ENCODE data around the gene KLF12. TPM values are rescaled to one million over a fixed set of nuclear protein-coding genes. Genes with fewer than 3 reads are reported as not detected.
A peak's percentile ranks its signal among the peaks of the same experiment; 100 is the strongest.

KLF12 gene
- total RNA-seq, 1 donor: 43.4 TPM

DNA sequence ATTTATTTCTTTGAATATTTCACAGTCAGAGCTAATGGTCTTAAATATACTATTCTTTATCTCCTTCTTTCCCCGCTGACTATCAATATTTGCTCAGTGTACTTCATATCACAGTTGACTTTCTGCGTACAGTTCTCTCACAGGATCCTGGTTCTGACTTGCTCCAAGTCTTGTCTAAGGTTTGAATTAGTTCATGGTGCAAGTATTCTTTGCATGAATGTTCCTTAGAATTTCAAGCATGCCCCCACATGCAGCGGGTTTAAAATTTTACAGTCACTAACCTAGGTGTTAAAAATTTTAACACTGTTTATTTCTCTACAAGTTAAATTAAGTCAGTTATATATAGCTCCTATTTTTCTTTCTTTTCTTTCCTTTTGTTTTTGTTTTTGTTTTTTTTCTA, 20.8 kb upstream of the KLF12 start:
- Histone ChIP-seq H3K4me3 (ENCODE audit: insufficient read depth, low read length) (no peak overlapping the region), H3K9me3 (ENCODE audit: low read depth, low read length) (no peaks in the 10 kb centered on the region), H4K20me1 (ENCODE audit: insufficient read depth, low read length) (no peaks in the 10 kb centered on the region), H3K4me2 (ENCODE audit: insufficient read depth, low read length) (no peak overlapping the region), H3K27ac (ENCODE audit: low read depth, low read length) (no peak overlapping the region), H3K27me3 (ENCODE audit: insufficient read depth, low read length) (no peaks in the 10 kb centered on the region), H3K36me3 (ENCODE audit: insufficient read depth, low read length) (no peaks in the 10 kb centered on the region), H2AFZ (ENCODE audit: low read length) (no peak overlapping the region), H3K79me2 (ENCODE audit: insufficient read depth, low read length) (no peaks in the 10 kb centered on the region), H3K4me1 (ENCODE audit: insufficient read depth, low read length) (no peaks in the 10 kb centered on the region)
- DNase-seq (ENCODE audit: insufficient read length, low spot score, missing footprints): no peak
- TF ChIP-seq, protein P1, sequence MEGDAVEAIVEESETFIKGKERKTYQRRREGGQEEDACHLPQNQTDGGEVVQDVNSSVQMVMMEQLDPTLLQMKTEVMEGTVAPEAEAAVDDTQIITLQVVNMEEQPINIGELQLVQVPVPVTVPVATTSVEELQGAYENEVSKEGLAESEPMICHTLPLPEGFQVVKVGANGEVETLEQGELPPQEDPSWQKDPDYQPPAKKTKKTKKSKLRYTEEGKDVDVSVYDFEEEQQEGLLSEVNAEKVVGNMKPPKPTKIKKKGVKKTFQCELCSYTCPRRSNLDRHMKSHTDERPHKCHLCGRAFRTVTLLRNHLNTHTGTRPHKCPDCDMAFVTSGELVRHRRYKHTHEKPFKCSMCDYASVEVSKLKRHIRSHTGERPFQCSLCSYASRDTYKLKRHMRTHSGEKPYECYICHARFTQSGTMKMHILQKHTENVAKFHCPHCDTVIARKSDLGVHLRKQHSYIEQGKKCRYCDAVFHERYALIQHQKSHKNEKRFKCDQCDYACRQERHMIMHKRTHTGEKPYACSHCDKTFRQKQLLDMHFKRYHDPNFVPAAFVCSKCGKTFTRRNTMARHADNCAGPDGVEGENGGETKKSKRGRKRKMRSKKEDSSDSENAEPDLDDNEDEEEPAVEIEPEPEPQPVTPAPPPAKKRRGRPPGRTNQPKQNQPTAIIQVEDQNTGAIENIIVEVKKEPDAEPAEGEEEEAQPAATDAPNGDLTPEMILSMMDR (IDR thresholded peaks at IDR 0.05; ENCODE audit: extremely low read depth, low read depth, low read length): no peak

DNA sequence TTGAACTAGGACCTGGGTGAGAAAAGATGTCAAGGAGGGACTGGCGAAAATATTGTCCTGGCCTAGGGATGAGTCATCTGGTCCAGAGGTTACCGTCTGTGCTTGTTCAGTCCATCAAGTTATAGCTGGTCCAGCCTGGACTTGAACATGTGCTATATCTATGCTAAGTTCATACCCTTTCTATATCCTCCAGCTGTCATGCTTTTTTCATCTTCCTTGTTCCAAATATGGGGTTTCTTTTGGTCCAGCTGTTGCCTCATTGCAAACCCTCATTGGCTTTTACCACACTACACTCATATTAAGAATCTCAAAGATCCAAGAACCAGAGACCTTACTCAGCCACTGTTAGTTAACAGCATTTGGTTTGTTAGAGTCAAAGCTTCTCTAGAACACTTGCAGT, 19.1 kb upstream of the KLF12 start:
- no peak for DNase-seq (ENCODE audit: insufficient read length, low spot score, missing footprints)
- TF ChIP-seq, protein P1 (IDR thresholded peaks at IDR 0.05; ENCODE audit: extremely low read depth, low read depth, low read length): no peak

DNA sequence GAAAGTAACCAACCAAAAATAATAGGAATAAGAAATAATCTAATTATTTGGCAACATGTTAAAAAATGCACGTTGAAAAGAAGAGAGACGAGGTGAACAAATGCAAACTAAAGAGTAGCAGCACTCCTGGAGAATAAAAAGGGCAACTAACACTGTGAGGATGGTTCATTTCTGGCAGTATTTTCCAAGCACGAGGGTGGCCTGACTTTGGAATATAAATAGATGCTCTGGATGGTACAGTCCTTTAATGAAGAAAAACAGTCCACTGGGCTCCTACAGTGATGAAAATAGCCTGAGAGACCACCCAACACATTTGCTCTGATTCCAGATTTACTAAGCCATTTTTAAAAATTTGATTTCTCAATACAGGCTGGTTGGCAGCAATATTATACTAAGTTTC, 17.7 kb upstream of the KLF12 start:
- no peaks in the 10 kb centered on the region for H4K20me1 ChIP-seq (ENCODE audit: insufficient read depth, low read length)
- DNase-seq (ENCODE audit: insufficient read length, low spot score, missing footprints): no peak
- H2AFZ ChIP-seq (ENCODE audit: low read length): no peak overlapping the region
- no peaks in the 10 kb centered on the region for H3K27me3 ChIP-seq (ENCODE audit: insufficient read depth, low read length)
- H3K36me3 ChIP-seq (ENCODE audit: insufficient read depth, low read length): no peaks in the 10 kb centered on the region
- no peaks in the 10 kb centered on the region for H3K9me3 ChIP-seq (ENCODE audit: low read depth, low read length)
- no peak overlapping the region for H3K4me3 ChIP-seq (ENCODE audit: insufficient read depth, low read length)
- no peak overlapping the region for H3K27ac ChIP-seq (ENCODE audit: low read depth, low read length)
- TF ChIP-seq, protein P1 (IDR thresholded peaks at IDR 0.05; ENCODE audit: extremely low read depth, low read depth, low read length): no peak
- H3K4me2 ChIP-seq (ENCODE audit: insufficient read depth, low read length): no peak overlapping the region
- H3K79me2 ChIP-seq (ENCODE audit: insufficient read depth, low read length): no peaks in the 10 kb centered on the region
- H3K4me1 ChIP-seq (ENCODE audit: insufficient read depth, low read length): peaks cover 8% of the 10 kb centered on the region

More for the DNA sequence above, 19.1 kb upstream of the KLF12 start:
- Histone ChIP-seq H3K79me2 (ENCODE audit: insufficient read depth, low read length) (no peaks in the 10 kb centered on the region), H2AFZ (ENCODE audit: low read length) (no peak overlapping the region), H3K4me2 (ENCODE audit: insufficient read depth, low read length) (no peak overlapping the region), H3K4me3 (ENCODE audit: insufficient read depth, low read length) (no peak overlapping the region), H3K9me3 (ENCODE audit: low read depth, low read length) (no peaks in the 10 kb centered on the region), H3K4me1 (ENCODE audit: insufficient read depth, low read length) (no peaks in the 10 kb centered on the region), H4K20me1 (ENCODE audit: insufficient read depth, low read length) (no peaks in the 10 kb centered on the region), H3K27ac (ENCODE audit: low read depth, low read length) (no peak overlapping the region), H3K27me3 (ENCODE audit: insufficient read depth, low read length) (no peaks in the 10 kb centered on the region), H3K36me3 (ENCODE audit: insufficient read depth, low read length) (no peaks in the 10 kb centered on the region)

DNA sequence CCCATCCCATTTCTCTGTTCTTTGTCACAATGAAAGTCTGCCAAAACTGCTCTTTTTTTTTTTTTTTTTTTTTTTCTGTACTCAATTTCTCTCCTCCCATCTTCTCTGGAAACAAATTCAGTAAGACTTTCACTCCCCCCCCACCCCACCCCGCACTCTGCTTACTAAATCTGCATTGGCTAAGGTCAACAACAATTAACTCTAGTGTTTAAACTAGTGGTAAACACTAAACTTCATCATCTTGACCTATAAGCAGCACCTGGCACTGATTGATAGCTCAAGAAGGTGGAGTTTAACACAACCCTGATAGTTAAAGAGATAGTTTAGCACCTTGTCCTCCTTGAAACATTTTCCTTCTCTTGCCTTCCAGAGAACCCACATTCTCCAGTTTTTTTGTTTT, 14.1 kb upstream of the KLF12 start:
- peaks cover 12% of the 10 kb centered on the region for H3K4me1 ChIP-seq (ENCODE audit: insufficient read depth, low read length)
- H2AFZ ChIP-seq (ENCODE audit: low read length): peak overlapping the region; percentile 46
- DNase-seq (ENCODE audit: insufficient read length, low spot score, missing footprints): no peak
- no peaks in the 10 kb centered on the region for H4K20me1 ChIP-seq (ENCODE audit: insufficient read depth, low read length)
- no peak overlapping the region for H3K4me3 ChIP-seq (ENCODE audit: insufficient read depth, low read length)
- H3K36me3 ChIP-seq (ENCODE audit: insufficient read depth, low read length): no peaks in the 10 kb centered on the region
- H3K9me3 ChIP-seq (ENCODE audit: low read depth, low read length): no peaks in the 10 kb centered on the region
- no peaks in the 10 kb centered on the region for H3K79me2 ChIP-seq (ENCODE audit: insufficient read depth, low read length)
- TF ChIP-seq, protein P1 (IDR thresholded peaks at IDR 0.05; ENCODE audit: extremely low read depth, low read depth, low read length): no peak
- H3K27me3 ChIP-seq (ENCODE audit: insufficient read depth, low read length): no peaks in the 10 kb centered on the region
- H3K27ac ChIP-seq (ENCODE audit: low read depth, low read length): no peak overlapping the region
- no peak overlapping the region for H3K4me2 ChIP-seq (ENCODE audit: insufficient read depth, low read length)
